ENCODE measurements around the gene FAM107B. TPM values are rescaled to one million over a fixed set of nuclear protein-coding genes. Genes with fewer than 3 reads are reported as not detected.

The FAM107B gene
- total and polyA plus RNA-seq, 10 of the 15 experiments (the other 5 are each of a cell fraction or from before 2014, with no cell fraction given): 22.9 to 162 (median 86.6) TPM

DNA sequence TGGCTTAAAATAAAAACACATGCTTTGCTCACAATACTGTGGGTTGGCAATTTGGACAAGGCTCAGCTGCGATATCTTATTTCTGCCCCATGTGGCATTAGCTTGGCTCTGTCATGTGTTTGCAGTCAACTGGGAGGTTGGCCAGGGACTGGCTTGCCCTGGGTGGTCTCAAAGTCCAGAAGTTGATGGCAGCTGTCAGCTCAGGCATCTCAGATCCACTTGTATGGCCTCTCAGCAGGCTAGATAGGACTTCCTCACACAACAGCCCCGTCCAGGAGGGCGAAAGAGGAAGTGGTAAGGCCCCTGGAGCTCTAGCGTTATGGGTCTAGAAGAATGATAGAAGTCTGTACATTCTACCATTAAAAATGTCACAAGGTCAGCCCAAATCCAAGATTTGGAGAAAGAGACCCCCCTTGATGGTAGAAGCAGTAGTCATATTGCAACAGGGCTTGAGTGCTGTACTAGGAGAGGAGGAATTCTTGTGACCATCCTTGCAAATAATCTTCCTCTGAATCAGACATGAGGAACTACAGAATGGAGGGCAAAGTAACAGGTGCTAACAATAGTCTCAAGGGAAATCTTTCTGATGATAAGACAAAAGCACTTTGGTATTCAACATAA lies 166.2 kb downstream of the FAM107B start (continued):
- TF ChIP-seq, protein P1, sequence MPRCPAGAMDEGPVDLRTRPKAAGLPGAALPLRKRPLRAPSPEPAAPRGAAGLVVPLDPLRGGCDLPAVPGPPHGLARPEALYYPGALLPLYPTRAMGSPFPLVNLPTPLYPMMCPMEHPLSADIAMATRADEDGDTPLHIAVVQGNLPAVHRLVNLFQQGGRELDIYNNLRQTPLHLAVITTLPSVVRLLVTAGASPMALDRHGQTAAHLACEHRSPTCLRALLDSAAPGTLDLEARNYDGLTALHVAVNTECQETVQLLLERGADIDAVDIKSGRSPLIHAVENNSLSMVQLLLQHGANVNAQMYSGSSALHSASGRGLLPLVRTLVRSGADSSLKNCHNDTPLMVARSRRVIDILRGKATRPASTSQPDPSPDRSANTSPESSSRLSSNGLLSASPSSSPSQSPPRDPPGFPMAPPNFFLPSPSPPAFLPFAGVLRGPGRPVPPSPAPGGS (IDR thresholded peaks at IDR 0.05; ENCODE audit: borderline replicate concordance, insufficient read depth, low read depth, low read length, poor library complexity, severe bottlenecking): peak; percentile 15
- TF ChIP-seq RUNX3 (IDR thresholded peaks at IDR 0.05; ENCODE audit: low read length): peak; percentile 63; the same call in 1 of the 2 replicates
- TF ChIP-seq ZBED1 (IDR thresholded peaks at IDR 0.05; ENCODE audit: borderline replicate concordance): no peak
- TF ChIP-seq, protein P2, sequence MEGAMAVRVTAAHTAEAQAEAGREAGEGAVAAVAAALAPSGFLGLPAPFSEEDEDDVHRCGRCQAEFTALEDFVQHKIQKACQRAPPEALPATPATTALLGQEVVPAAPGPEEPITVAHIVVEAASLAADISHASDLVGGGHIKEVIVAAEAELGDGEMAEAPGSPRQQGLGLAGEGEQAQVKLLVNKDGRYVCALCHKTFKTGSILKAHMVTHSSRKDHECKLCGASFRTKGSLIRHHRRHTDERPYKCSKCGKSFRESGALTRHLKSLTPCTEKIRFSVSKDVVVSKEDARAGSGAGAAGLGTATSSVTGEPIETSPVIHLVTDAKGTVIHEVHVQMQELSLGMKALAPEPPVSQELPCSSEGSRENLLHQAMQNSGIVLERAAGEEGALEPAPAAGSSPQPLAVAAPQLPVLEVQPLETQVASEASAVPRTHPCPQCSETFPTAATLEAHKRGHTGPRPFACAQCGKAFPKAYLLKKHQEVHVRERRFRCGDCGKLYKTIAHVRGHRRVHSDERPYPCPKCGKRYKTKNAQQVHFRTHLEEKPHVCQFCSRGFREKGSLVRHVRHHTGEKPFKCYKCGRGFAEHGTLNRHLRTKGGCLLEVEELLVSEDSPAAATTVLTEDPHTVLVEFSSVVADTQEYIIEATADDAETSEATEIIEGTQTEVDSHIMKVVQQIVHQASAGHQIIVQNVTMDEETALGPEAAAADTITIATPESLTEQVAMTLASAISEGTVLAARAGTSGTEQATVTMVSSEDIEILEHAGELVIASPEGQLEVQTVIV (IDR thresholded peaks at IDR 0.05; ENCODE audit: borderline replicate concordance, partially characterized antibody): no peak
- peak; percentile 26; the same call in 1 of the 2 replicates for TF ChIP-seq NFIC (IDR thresholded peaks at IDR 0.05; ENCODE audit: low read depth, low read length)
- TF ChIP-seq SMAD1 (IDR thresholded peaks at IDR 0.05; ENCODE audit: low read depth, partially characterized antibody): no peak
- TF ChIP-seq ATF7 (IDR thresholded peaks at IDR 0.05; ENCODE audit: low read depth): 0 out of 2 replicates have a peak, but pooled peaks have one; percentile 17
- TF ChIP-seq SMC3 (IDR thresholded peaks at IDR 0.05; ENCODE audit: borderline replicate concordance, low read length): no peak
- no peak for TF ChIP-seq FOXK2 (IDR thresholded peaks at IDR 0.05)
- TF ChIP-seq PML (IDR thresholded peaks at IDR 0.05; ENCODE audit: low read length): no peak
- TF ChIP-seq, protein P3, sequence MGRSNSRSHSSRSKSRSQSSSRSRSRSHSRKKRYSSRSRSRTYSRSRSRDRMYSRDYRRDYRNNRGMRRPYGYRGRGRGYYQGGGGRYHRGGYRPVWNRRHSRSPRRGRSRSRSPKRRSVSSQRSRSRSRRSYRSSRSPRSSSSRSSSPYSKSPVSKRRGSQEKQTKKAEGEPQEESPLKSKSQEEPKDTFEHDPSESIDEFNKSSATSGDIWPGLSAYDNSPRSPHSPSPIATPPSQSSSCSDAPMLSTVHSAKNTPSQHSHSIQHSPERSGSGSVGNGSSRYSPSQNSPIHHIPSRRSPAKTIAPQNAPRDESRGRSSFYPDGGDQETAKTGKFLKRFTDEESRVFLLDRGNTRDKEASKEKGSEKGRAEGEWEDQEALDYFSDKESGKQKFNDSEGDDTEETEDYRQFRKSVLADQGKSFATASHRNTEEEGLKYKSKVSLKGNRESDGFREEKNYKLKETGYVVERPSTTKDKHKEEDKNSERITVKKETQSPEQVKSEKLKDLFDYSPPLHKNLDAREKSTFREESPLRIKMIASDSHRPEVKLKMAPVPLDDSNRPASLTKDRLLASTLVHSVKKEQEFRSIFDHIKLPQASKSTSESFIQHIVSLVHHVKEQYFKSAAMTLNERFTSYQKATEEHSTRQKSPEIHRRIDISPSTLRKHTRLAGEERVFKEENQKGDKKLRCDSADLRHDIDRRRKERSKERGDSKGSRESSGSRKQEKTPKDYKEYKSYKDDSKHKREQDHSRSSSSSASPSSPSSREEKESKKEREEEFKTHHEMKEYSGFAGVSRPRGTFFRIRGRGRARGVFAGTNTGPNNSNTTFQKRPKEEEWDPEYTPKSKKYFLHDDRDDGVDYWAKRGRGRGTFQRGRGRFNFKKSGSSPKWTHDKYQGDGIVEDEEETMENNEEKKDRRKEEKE (IDR thresholded peaks at IDR 0.05): no peak
- TF ChIP-seq RBBP5 (conservative IDR thresholded peaks at IDR 0.05): no peak
- TF ChIP-seq, protein P4, sequence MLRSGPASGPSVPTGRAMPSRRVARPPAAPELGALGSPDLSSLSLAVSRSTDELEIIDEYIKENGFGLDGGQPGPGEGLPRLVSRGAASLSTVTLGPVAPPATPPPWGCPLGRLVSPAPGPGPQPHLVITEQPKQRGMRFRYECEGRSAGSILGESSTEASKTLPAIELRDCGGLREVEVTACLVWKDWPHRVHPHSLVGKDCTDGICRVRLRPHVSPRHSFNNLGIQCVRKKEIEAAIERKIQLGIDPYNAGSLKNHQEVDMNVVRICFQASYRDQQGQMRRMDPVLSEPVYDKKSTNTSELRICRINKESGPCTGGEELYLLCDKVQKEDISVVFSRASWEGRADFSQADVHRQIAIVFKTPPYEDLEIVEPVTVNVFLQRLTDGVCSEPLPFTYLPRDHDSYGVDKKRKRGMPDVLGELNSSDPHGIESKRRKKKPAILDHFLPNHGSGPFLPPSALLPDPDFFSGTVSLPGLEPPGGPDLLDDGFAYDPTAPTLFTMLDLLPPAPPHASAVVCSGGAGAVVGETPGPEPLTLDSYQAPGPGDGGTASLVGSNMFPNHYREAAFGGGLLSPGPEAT (IDR thresholded peaks at IDR 0.05; ENCODE audit: low read depth): peak; percentile 58; the same call in 1 of the 2 replicates
- TF ChIP-seq IRF4 (IDR thresholded peaks at IDR 0.05; ENCODE audit: low read depth, low read length): 0 out of 2 replicates have a peak, but pooled peaks have one; percentile 24
- TF ChIP-seq ZNF622 (IDR thresholded peaks at IDR 0.05): no peak
- TF ChIP-seq BCL11A (IDR thresholded peaks at IDR 0.05; ENCODE audit: low read depth, low read length): no peak
- TF ChIP-seq SIX5 (IDR thresholded peaks at IDR 0.05; ENCODE audit: low read depth, low read length, severe bottlenecking): no peak

All from GM12878 (cell line).